ENCODE measurements around the gene ACP5.
A peak's percentile ranks its signal among the peaks of the same experiment; 100 is the strongest.
"Not testable (repeated sequence)": the region's sequence is repeated elsewhere in the genome, so short reads cannot be mapped to it uniquely, and the experiment has no call there.

The ACP5 gene

GRCh38 chr19:11606484-11606883, 29.0 kb upstream of the ACP5 start:
- Histone ChIP-seq H3K9me3 (replicated peaks in 1 of 2; ENCODE audit: control insufficient read depth in 2 of 2, insufficient read depth in 1 of 2, low read depth in 1 of 2, low read length in 2 of 2) (peaks cover 29 to 94% of the 10 kb centered on the region in 2 donors), H3K23ac (ENCODE audit: low read depth, low read length, poor library complexity) (no peak overlapping the region), H3K4ac (ENCODE audit: low read length) (no peak overlapping the region), H2AFZ (ENCODE audit: low read length) (no peak overlapping the region), H3K9ac (ENCODE audit: low read depth, low read length, poor library complexity) (no peak overlapping the region), H3K27me3 (ENCODE audit: control insufficient read depth in 3 of 3, insufficient read depth in 3 of 3, low read depth in 1 of 3, low read length in 3 of 3) (no peaks in the 10 kb centered on the region), H4K91ac (ENCODE audit: low read depth, low read length, poor library complexity) (no peak overlapping the region), H3K27ac (replicated peaks; ENCODE audit: low read length) (no peak overlapping the region), H4K8ac (ENCODE audit: low read depth, low read length) (no peak overlapping the region), H3K18ac (ENCODE audit: low read length) (no peak overlapping the region), H2BK120ac (ENCODE audit: low read depth, low read length) (no peak overlapping the region), H3K79me1 (ENCODE audit: low read depth, low read length) (peaks cover 14% of the 10 kb centered on the region), H2BK15ac (ENCODE audit: low read length) (no peak overlapping the region), H3K4me1 (ENCODE audit: control insufficient read depth in 2 of 2, insufficient read depth in 1 of 2, low read depth in 1 of 2, low read length in 2 of 2) (no peaks in the 10 kb centered on the region), H3K4me3 (ENCODE audit: low read length in 2 of 2) (no peak overlapping the region), H2BK5ac (ENCODE audit: low read length) (no peak overlapping the region), H3K36me3 (replicated peaks in 1 of 2; ENCODE audit: control insufficient read depth in 2 of 2, insufficient read depth in 2 of 2, low read length in 2 of 2) (peaks cover 25 to 93% of the 10 kb centered on the region in 2 donors), H3K4me2 (ENCODE audit: insufficient read depth, low read length, poor library complexity, severe bottlenecking) (no peak overlapping the region), H2AK5ac (ENCODE audit: low read depth, low read length) (no peak overlapping the region), H2BK12ac (ENCODE audit: low read length) (no peak overlapping the region), H3K14ac (ENCODE audit: low read length) (no peak overlapping the region)
- no CpG with 5 or more reads among the region's 8 CpGs for WGBS, 2 donors (ENCODE audit: extremely low coverage in 2 of 2, insufficient read length in 2 of 2, insufficient replicate concordance in 1 of 2)
- DNase-seq (ENCODE audit: low spot score) = no peak

- WGBS, 2 donors (ENCODE audit: extremely low coverage in 2 of 2, insufficient read length in 2 of 2, insufficient replicate concordance in 1 of 2) = no CpG with 5 or more reads among the region's 8 CpGs
- H3K18ac ChIP-seq (ENCODE audit: low read length); H3K27me3 ChIP-seq (ENCODE audit: control insufficient read depth in 3 of 3, insufficient read depth in 3 of 3, low read depth in 1 of 3, low read length in 3 of 3); H2AFZ ChIP-seq (ENCODE audit: low read length); H3K9ac ChIP-seq (ENCODE audit: low read depth, low read length, poor library complexity); H3K27ac ChIP-seq (replicated peaks; ENCODE audit: low read length); H2BK5ac ChIP-seq (ENCODE audit: low read length); H3K4me3 ChIP-seq (ENCODE audit: low read length in 2 of 2); H4K91ac ChIP-seq (ENCODE audit: low read depth, low read length, poor library complexity); H2AK5ac ChIP-seq (ENCODE audit: low read depth, low read length); H3K14ac ChIP-seq (ENCODE audit: low read length); H4K8ac ChIP-seq (ENCODE audit: low read depth, low read length); H2BK15ac ChIP-seq (ENCODE audit: low read length); H2BK120ac ChIP-seq (ENCODE audit: low read depth, low read length); H3K4me1 ChIP-seq (ENCODE audit: control insufficient read depth in 2 of 2, insufficient read depth in 1 of 2, low read depth in 1 of 2, low read length in 2 of 2); H2BK12ac ChIP-seq (ENCODE audit: low read length); H3K23ac ChIP-seq (ENCODE audit: low read depth, low read length, poor library complexity); DNase-seq (ENCODE audit: low spot score); H3K4me2 ChIP-seq (ENCODE audit: insufficient read depth, low read length, poor library complexity, severe bottlenecking); H3K4ac ChIP-seq (ENCODE audit: low read length): not testable (repeated sequence)
- H3K9me3 ChIP-seq (replicated peaks in 1 of 2; ENCODE audit: control insufficient read depth in 2 of 2, insufficient read depth in 1 of 2, low read depth in 1 of 2, low read length in 2 of 2) = peaks cover 14 to 72% of the 10 kb centered on the region in 2 donors
- peaks cover 11 to 62% of the 10 kb centered on the region in 2 donors for H3K36me3 ChIP-seq (replicated peaks in 1 of 2; ENCODE audit: control insufficient read depth in 2 of 2, insufficient read depth in 2 of 2, low read length in 2 of 2)
- peaks cover 13% of the 10 kb centered on the region for H3K79me1 ChIP-seq (ENCODE audit: low read depth, low read length)
Observed at GRCh38 chr19:11599704-11600103, 22.3 kb upstream of the ACP5 start.

- H3K36me3 ChIP-seq (replicated peaks in 1 of 2; ENCODE audit: control insufficient read depth in 2 of 2, insufficient read depth in 2 of 2, low read length in 2 of 2) = peaks cover 5 to 52% of the 10 kb centered on the region in 2 donors
- WGBS, 2 donors (ENCODE audit: extremely low coverage in 2 of 2, insufficient read length in 2 of 2, insufficient replicate concordance in 1 of 2) = no CpG with 5 or more reads among the region's 2 CpGs
- no peak overlapping the region for H3K27ac ChIP-seq (replicated peaks; ENCODE audit: low read length)
- no peak overlapping the region for H2BK15ac ChIP-seq (ENCODE audit: low read length)
- no peak overlapping the region for H2AFZ ChIP-seq (ENCODE audit: low read length)
- H3K79me1 ChIP-seq (ENCODE audit: low read depth, low read length) = peaks cover 9% of the 10 kb centered on the region
- no peaks in the 10 kb centered on the region for H3K27me3 ChIP-seq (ENCODE audit: control insufficient read depth in 3 of 3, insufficient read depth in 3 of 3, low read depth in 1 of 3, low read length in 3 of 3)
- DNase-seq (ENCODE audit: low spot score) = no peak
- peak overlapping the region in 1 of 2 donors; percentile 95 for H3K4me3 ChIP-seq (ENCODE audit: low read length in 2 of 2)
- no peaks in the 10 kb centered on the region for H3K4me1 ChIP-seq (ENCODE audit: control insufficient read depth in 2 of 2, insufficient read depth in 1 of 2, low read depth in 1 of 2, low read length in 2 of 2)
- H3K4me2 ChIP-seq (ENCODE audit: insufficient read depth, low read length, poor library complexity, severe bottlenecking) = no peak overlapping the region
- H3K9me3 ChIP-seq (replicated peaks in 1 of 2; ENCODE audit: control insufficient read depth in 2 of 2, insufficient read depth in 1 of 2, low read depth in 1 of 2, low read length in 2 of 2) = peaks cover 7 to 62% of the 10 kb centered on the region in 2 donors
- no peak overlapping the region for H2BK12ac ChIP-seq (ENCODE audit: low read length)
- H3K23ac ChIP-seq (ENCODE audit: low read depth, low read length, poor library complexity) = no peak overlapping the region
- H2BK5ac ChIP-seq (ENCODE audit: low read length) = no peak overlapping the region
- no peak overlapping the region for H3K4ac ChIP-seq (ENCODE audit: low read length)
- no peak overlapping the region for H2BK120ac ChIP-seq (ENCODE audit: low read depth, low read length)
- no peak overlapping the region for H3K18ac ChIP-seq (ENCODE audit: low read length)
- no peak overlapping the region for H3K9ac ChIP-seq (ENCODE audit: low read depth, low read length, poor library complexity)
- no peak overlapping the region for H4K91ac ChIP-seq (ENCODE audit: low read depth, low read length, poor library complexity)
- no peak overlapping the region for H4K8ac ChIP-seq (ENCODE audit: low read depth, low read length)
- H2AK5ac ChIP-seq (ENCODE audit: low read depth, low read length) = no peak overlapping the region
- no peak overlapping the region for H3K14ac ChIP-seq (ENCODE audit: low read length)
Observed at GRCh38 chr19:11598746-11599145, 21.3 kb upstream of the ACP5 start.

DNA sequence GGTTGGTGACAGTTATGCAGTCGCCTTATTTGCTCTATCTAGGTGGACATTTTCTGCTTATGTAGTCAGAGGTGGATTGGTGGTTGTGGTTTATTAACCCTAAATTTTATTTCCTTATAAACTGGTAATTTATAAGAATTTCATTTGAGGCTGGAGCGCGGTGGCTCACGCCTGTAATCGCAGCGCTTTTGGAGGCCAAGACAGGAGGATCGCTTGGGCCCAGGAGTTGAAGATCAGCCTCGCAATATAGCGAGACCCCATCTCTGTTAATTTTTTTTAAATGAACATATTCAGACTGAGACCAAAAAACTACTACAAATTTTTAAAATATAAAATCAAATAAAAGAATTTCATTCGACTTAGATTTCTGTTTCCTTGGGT, 20.6 kb upstream of the ACP5 start:
- H3K14ac ChIP-seq (ENCODE audit: low read length) = no peak overlapping the region
- H3K27ac ChIP-seq (replicated peaks; ENCODE audit: low read length) = no peak overlapping the region
- H4K91ac ChIP-seq (ENCODE audit: low read depth, low read length, poor library complexity) = no peak overlapping the region
- peak overlapping the region; percentile 93 to 95 for H3K4me3 ChIP-seq (ENCODE audit: low read length in 2 of 2)
- no peak overlapping the region for H2BK12ac ChIP-seq (ENCODE audit: low read length)
- H3K9ac ChIP-seq (ENCODE audit: low read depth, low read length, poor library complexity) = peak overlapping the region; percentile 99
- H3K18ac ChIP-seq (ENCODE audit: low read length) = no peak overlapping the region
- no peaks in the 10 kb centered on the region for H3K27me3 ChIP-seq (ENCODE audit: control insufficient read depth in 3 of 3, insufficient read depth in 3 of 3, low read depth in 1 of 3, low read length in 3 of 3)
- DNase-seq (ENCODE audit: low spot score) = no peak
- H2BK120ac ChIP-seq (ENCODE audit: low read depth, low read length) = no peak overlapping the region
- peak overlapping the region; percentile 92 for H2AFZ ChIP-seq (ENCODE audit: low read length)
- H3K23ac ChIP-seq (ENCODE audit: low read depth, low read length, poor library complexity) = no peak overlapping the region
- WGBS, 2 donors (ENCODE audit: extremely low coverage in 2 of 2, insufficient read length in 2 of 2, insufficient replicate concordance in 1 of 2) = no CpG with 5 or more reads among the region's 10 CpGs
- no peak overlapping the region for H3K4ac ChIP-seq (ENCODE audit: low read length)
- H2BK15ac ChIP-seq (ENCODE audit: low read length) = no peak overlapping the region
- no peak overlapping the region for H4K8ac ChIP-seq (ENCODE audit: low read depth, low read length)
- H2BK5ac ChIP-seq (ENCODE audit: low read length) = no peak overlapping the region
- peaks cover 9% of the 10 kb centered on the region for H3K79me1 ChIP-seq (ENCODE audit: low read depth, low read length)
- H3K36me3 ChIP-seq (replicated peaks in 1 of 2; ENCODE audit: control insufficient read depth in 2 of 2, insufficient read depth in 2 of 2, low read length in 2 of 2) = peaks cover 4 to 46% of the 10 kb centered on the region in 2 donors
- H3K4me1 ChIP-seq (ENCODE audit: control insufficient read depth in 2 of 2, insufficient read depth in 1 of 2, low read depth in 1 of 2, low read length in 2 of 2) = no peaks in the 10 kb centered on the region
- peak overlapping the region; percentile 71 for H3K4me2 ChIP-seq (ENCODE audit: insufficient read depth, low read length, poor library complexity, severe bottlenecking)
- H2AK5ac ChIP-seq (ENCODE audit: low read depth, low read length) = peak overlapping the region; percentile 93
- H3K9me3 ChIP-seq (replicated peaks in 1 of 2; ENCODE audit: control insufficient read depth in 2 of 2, insufficient read depth in 1 of 2, low read depth in 1 of 2, low read length in 2 of 2) = peaks cover 7 to 56% of the 10 kb centered on the region in 2 donors

Data from neuronal stem cell (in vitro differentiated cells).